ENCODE results near the gene GABRA5.
"Not testable (repeated sequence)": the region's sequence is repeated elsewhere in the genome, so short reads cannot be mapped to it uniquely, and the experiment has no call there.

GABRA5 gene

GRCh38 chr15:26866298-26867199, at the start of gene GABRA5:
Gene GABRA5 (plus strand): TSS chr15:26867062. CDS start chr15:26869249, 2,187 bp downstream.
- no peak for TF ChIP-seq ZFX (IDR thresholded peaks at IDR 0.05; ENCODE audit: borderline replicate concordance)
- peak; percentile 74 for TF ChIP-seq CTCF (IDR thresholded peaks at IDR 0.05)
- H3K27ac ChIP-seq, result no peak within 1 kb of the TSS

GRCh38 chr15:26831191-26831590, 35.7 kb upstream of the GABRA5 start:
- H3K27ac ChIP-seq, result not testable (repeated sequence)

GRCh38 chr15:26831951-26832350, 34.9 kb upstream of the GABRA5 start:
- no peak overlapping the region for H3K27ac ChIP-seq
- no peak for TF ChIP-seq CTCF (IDR thresholded peaks at IDR 0.05)

GRCh38 chr15:26838742-26839460, 28.0 kb upstream of the GABRA5 start:
- H3K27ac ChIP-seq, result no peak overlapping the region
- TF ChIP-seq CTCF (IDR thresholded peaks at IDR 0.05), result peak; percentile 94
- no peak for TF ChIP-seq ZFX (IDR thresholded peaks at IDR 0.05; ENCODE audit: borderline replicate concordance)

GRCh38 chr15:26841514-26841913, 25.3 kb upstream of the GABRA5 start:
- TF ChIP-seq ZFX (IDR thresholded peaks at IDR 0.05; ENCODE audit: borderline replicate concordance), result no peak
- no peak for TF ChIP-seq CTCF (IDR thresholded peaks at IDR 0.05)
- H3K27ac ChIP-seq, result no peak overlapping the region

- TF ChIP-seq CTCF (IDR thresholded peaks at IDR 0.05) (no peak), ZFX (IDR thresholded peaks at IDR 0.05; ENCODE audit: borderline replicate concordance) (no peak)
- H3K27ac ChIP-seq, result no peak overlapping the region
These were observed 24.9 kb upstream of the GABRA5 start for GRCh38 chr15:26841941-26842340.

- no peak for TF ChIP-seq CTCF (IDR thresholded peaks at IDR 0.05)
- no peak for TF ChIP-seq ZFX (IDR thresholded peaks at IDR 0.05; ENCODE audit: borderline replicate concordance)
- no peak overlapping the region for H3K27ac ChIP-seq
These were observed 24.5 kb upstream of the GABRA5 start for GRCh38 chr15:26842391-26842790.
